SK-N-SH treated with all-trans-retinoic acid at 6 μM for 48 hours (cell line): Measurements from ENCODE around the gene ST8SIA2.

Experiments used
- ARNTL ChIP-seq: fragments of 450-650 bp; formaldehyde crosslinking; IDR thresholded peaks from 2 replicates; pipeline ENCODE4 v1.5.0; 2020; ENCODE audit warnings: low read depth, mild to moderate bottlenecking, moderate library complexity, borderline replicate concordance
- BACH2 ChIP-seq: fragments of 250-450 bp; sonication (Bioruptor Pico); IDR thresholded peaks from 2 replicates; pipeline ENCODE4 v1.9.0; 2021; ENCODE audit warnings: mild to moderate bottlenecking, borderline replicate concordance
- CREB5 ChIP-seq: fragments of 250-450 bp; sonication (Bioruptor Pico); IDR thresholded peaks from 2 replicates; pipeline ENCODE4 v1.5.1; 2020; ENCODE audit warnings: low read depth, mild to moderate bottlenecking, moderate library complexity
- PATZ1 ChIP-seq: fragments of 250-450 bp; sonication (Bioruptor Pico); IDR thresholded peaks from 2 replicates; pipeline ENCODE4 v1.8.0; 2020; ENCODE audit warnings: mild to moderate bottlenecking, moderate library complexity, borderline replicate concordance
- RARB ChIP-seq: fragments of 250-450 bp; sonication (Bioruptor Pico); IDR thresholded peaks from 2 replicates; pipeline ENCODE4 v1.8.0; 2021; ENCODE audit warnings: mild to moderate bottlenecking, moderate library complexity
- SNAI2 ChIP-seq: fragments of 250-450 bp; sonication (Bioruptor Pico); IDR thresholded peaks from 2 replicates; pipeline ENCODE4 v1.5.0; 2020; ENCODE audit warnings: mild to moderate bottlenecking, moderate library complexity
- TCF4 ChIP-seq: fragments of 250-450 bp; sonication (Bioruptor Pico); IDR thresholded peaks from 2 replicates; pipeline ENCODE4 v1.8.0; 2021; ENCODE audit warnings: mild to moderate bottlenecking, moderate library complexity, borderline replicate concordance
- TOX ChIP-seq: fragments of 250-450 bp; sonication (Bioruptor Pico); IDR thresholded peaks from 2 replicates; pipeline ENCODE4 v1.8.0; 2021; ENCODE audit warnings: mild to moderate bottlenecking, moderate library complexity, borderline replicate concordance
- ZC3H10 ChIP-seq: fragments of 250-450 bp; sonication (Bioruptor Pico); IDR thresholded peaks from 2 replicates; pipeline ENCODE4 v1.5.1; 2021; ENCODE audit warnings: mild to moderate bottlenecking, moderate library complexity
- ZFP3 ChIP-seq: fragments of 250-450 bp; sonication (Bioruptor Pico); IDR thresholded peaks from 2 replicates; pipeline ENCODE4 v1.5.0; 2020; ENCODE audit warnings: mild to moderate bottlenecking, moderate library complexity
- ZFP30 ChIP-seq: fragments of 450-650 bp; formaldehyde crosslinking; IDR thresholded peaks from 2 replicates; pipeline ENCODE4 v1.5.0; 2022; ENCODE audit warnings: mild to moderate bottlenecking, moderate library complexity
- ZNF565 ChIP-seq: fragments of 450-650 bp; formaldehyde crosslinking; conservative IDR thresholded peaks from 2 replicates; pipeline ENCODE4 v1.5.0; 2020; ENCODE audit warnings: low read depth, mild to moderate bottlenecking, moderate library complexity
- ZNF8 ChIP-seq: fragments of 450-650 bp; formaldehyde crosslinking; IDR thresholded peaks from 2 replicates; pipeline ENCODE4 v1.5.0; 2020; ENCODE audit warnings: mild to moderate bottlenecking, moderate library complexity
- TF ChIP-seq, protein P1 (sequence below): fragments of 250-450 bp; sonication (Bioruptor Pico); IDR thresholded peaks from 2 replicates; pipeline ENCODE4 v1.5.1; 2021; ENCODE audit warnings: mild to moderate bottlenecking, moderate library complexity

GRCh38 chr15:92480361-92480760, 86.7 kb downstream of the ST8SIA2 start:
- TF ChIP-seq CREB5 (CRISPR knock-in tag): no peak
- TF ChIP-seq ZNF8 (CRISPR knock-in tag): no peak
- TF ChIP-seq TOX (CRISPR knock-in tag): no peak
- TF ChIP-seq ARNTL (CRISPR knock-in tag): no peak
- no peak for TF ChIP-seq ZNF565 (CRISPR knock-in tag)
- no peak for TF ChIP-seq PATZ1 (CRISPR knock-in tag)
- TF ChIP-seq ZFP30 (CRISPR knock-in tag): no peak
- TF ChIP-seq, protein P1, sequence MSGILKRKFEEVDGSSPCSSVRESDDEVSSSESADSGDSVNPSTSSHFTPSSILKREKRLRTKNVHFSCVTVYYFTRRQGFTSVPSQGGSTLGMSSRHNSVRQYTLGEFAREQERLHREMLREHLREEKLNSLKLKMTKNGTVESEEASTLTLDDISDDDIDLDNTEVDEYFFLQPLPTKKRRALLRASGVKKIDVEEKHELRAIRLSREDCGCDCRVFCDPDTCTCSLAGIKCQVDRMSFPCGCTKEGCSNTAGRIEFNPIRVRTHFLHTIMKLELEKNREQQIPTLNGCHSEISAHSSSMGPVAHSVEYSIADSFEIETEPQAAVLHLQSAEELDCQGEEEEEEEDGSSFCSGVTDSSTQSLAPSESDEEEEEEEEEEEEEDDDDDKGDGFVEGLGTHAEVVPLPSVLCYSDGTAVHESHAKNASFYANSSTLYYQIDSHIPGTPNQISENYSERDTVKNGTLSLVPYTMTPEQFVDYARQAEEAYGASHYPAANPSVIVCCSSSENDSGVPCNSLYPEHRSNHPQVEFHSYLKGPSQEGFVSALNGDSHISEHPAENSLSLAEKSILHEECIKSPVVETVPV (CRISPR knock-in tag): no peak
- no peak for TF ChIP-seq RARB (CRISPR knock-in tag)
- no peak for TF ChIP-seq BACH2 (CRISPR knock-in tag)
- TF ChIP-seq ZC3H10 (CRISPR knock-in tag): no peak
- TF ChIP-seq TCF4 (CRISPR knock-in tag): no peak
- TF ChIP-seq ZFP3 (CRISPR knock-in tag): no peak
- TF ChIP-seq SNAI2 (CRISPR knock-in tag): no peak
